ENCODE results near the gene ZRANB1. TPM values are rescaled to one million over a fixed set of nuclear protein-coding genes. Genes with fewer than 3 reads are reported as not detected.
"Not testable (repeated sequence)": the region's sequence is repeated elsewhere in the genome, so short reads cannot be mapped to it uniquely, and the experiment has no call there.

The ZRANB1 gene
- total and polyA plus RNA-seq, 8 donors, result 7.0 to 63.7 (median 10.9) TPM

GRCh38 chr10:124983321-124983720, 41.4 kb downstream of the ZRANB1 start:
- TF ChIP-seq EP300 (IDR thresholded peaks at IDR 0.05) (no peak), POLR2AphosphoS5 (IDR thresholded peaks at IDR 0.05) (no peak), POLR2A (IDR thresholded peaks at IDR 0.05) (no peak), CTCF (IDR thresholded peaks at IDR 0.05) (no peak)
- DNase-seq, result no peak
- Histone ChIP-seq H3K27ac (no peak overlapping the region), H3K4me3 (no peak overlapping the region), H3K9me3 (no peaks in the 10 kb centered on the region), H3K4me1 (peaks cover 0 to 8% (median 0%) of the 10 kb centered on the region in 4 donors), H3K27me3 (no peaks in the 10 kb centered on the region), H3K36me3 (peaks cover 38 to 77% (median 72%) of the 10 kb centered on the region in 4 donors)
- WGBS, 5 donors, result 40 to 56% (median 50%) methylated on average over 6 of the region's 6 CpGs
- intact Hi-C loops (cut with DNase I; ENCODE audit: low total_unique reads), result no loop called here

GRCh38 chr10:124984376-124984775, 42.5 kb downstream of the ZRANB1 start:
- peaks cover 38 to 85% (median 78%) of the 10 kb centered on the region in 4 donors for H3K36me3 ChIP-seq
- peaks cover 0 to 6% (median 0%) of the 10 kb centered on the region in 4 donors for H3K4me1 ChIP-seq
- intact Hi-C loops (cut with DNase I; ENCODE audit: low total_unique reads), result no loop called here
- no peaks in the 10 kb centered on the region for H3K27me3 ChIP-seq
- TF ChIP-seq POLR2A (IDR thresholded peaks at IDR 0.05), result no peak
- no peaks in the 10 kb centered on the region for H3K9me3 ChIP-seq
- no peak overlapping the region for H3K4me3 ChIP-seq
- H3K27ac ChIP-seq, result no peak overlapping the region
- DNase-seq, result no peak
- WGBS, 5 donors, result 39 to 74% (median 57%) methylated on average over 1 of the region's 1 CpG

- no peak overlapping the region for H3K27ac ChIP-seq
- intact Hi-C loops (cut with DNase I; ENCODE audit: low total_unique reads), result no loop called here
- H3K36me3 ChIP-seq, result peaks cover 42 to 90% (median 86%) of the 10 kb centered on the region in 4 donors
- peaks cover 0 to 6% (median 0%) of the 10 kb centered on the region in 4 donors for H3K4me1 ChIP-seq
- no peak for DNase-seq
- WGBS, 5 donors, result 76 to 86% (median 81%) methylated on average over 5 of the region's 5 CpGs
- H3K4me3 ChIP-seq, result no peak overlapping the region
- TF ChIP-seq POLR2A (IDR thresholded peaks at IDR 0.05) (no peak), EP300 (IDR thresholded peaks at IDR 0.05) (no peak), POLR2AphosphoS5 (IDR thresholded peaks at IDR 0.05) (no peak), CTCF (IDR thresholded peaks at IDR 0.05) (no peak)
- H3K27me3 ChIP-seq, result no peaks in the 10 kb centered on the region
- H3K9me3 ChIP-seq, result no peaks in the 10 kb centered on the region
These were observed 43.2 kb downstream of the ZRANB1 start for GRCh38 chr10:124985162-124985561.

- 79 to 100% (median 88%) methylated on average over 1 of the region's 1 CpG for WGBS, 5 donors
- no peak overlapping the region for H3K4me3 ChIP-seq
- intact Hi-C loops (cut with DNase I; ENCODE audit: low total_unique reads), result no loop called here
- TF ChIP-seq CTCF (IDR thresholded peaks at IDR 0.05) (no peak), POLR2AphosphoS5 (IDR thresholded peaks at IDR 0.05) (no peak), POLR2A (IDR thresholded peaks at IDR 0.05) (no peak), EP300 (IDR thresholded peaks at IDR 0.05) (no peak)
- H3K36me3 ChIP-seq, result peaks cover 48 to 100% (median 96%) of the 10 kb centered on the region in 4 donors
- DNase-seq, result no peak
- H3K27ac ChIP-seq, result no peak overlapping the region
- no peaks in the 10 kb centered on the region for H3K27me3 ChIP-seq
- no peaks in the 10 kb centered on the region for H3K9me3 ChIP-seq
- H3K4me1 ChIP-seq, result peaks cover 0 to 14% (median 7%) of the 10 kb centered on the region in 4 donors
These were observed 45.9 kb downstream of the ZRANB1 start for GRCh38 chr10:124987788-124988187.

GRCh38 chr10:124988753-124989152, 46.8 kb downstream of the ZRANB1 start:
- WGBS, 5 donors, result 75 to 89% (median 84%) methylated on average over 4 of the region's 4 CpGs

More at GRCh38 chr10:124988753-124989152, 46.8 kb downstream of the ZRANB1 start:
- intact Hi-C loops (cut with DNase I; ENCODE audit: low total_unique reads); H3K4me3 ChIP-seq; DNase-seq; H3K9me3 ChIP-seq; H3K27ac ChIP-seq; H3K27me3 ChIP-seq: not testable (repeated sequence)
- Histone ChIP-seq H3K36me3 (peaks cover 51 to 100% (median 96%) of the 10 kb centered on the region in 4 donors), H3K4me1 (peaks cover 0 to 18% (median 8%) of the 10 kb centered on the region in 4 donors)
